OCI-LY3 (cell line): ENCODE measurements around the gene MLPH.

ENCODE experiments used
- EZH2phosphoT487 ChIP-seq: fragments of 200-600 bp; shearing (Covaris generic); IDR thresholded peaks from 2 replicates; pipeline ENCODE4 v1.6.1; 2018; ENCODE audit warnings: antibody characterized with exemption, mixed run types, low read depth
- TF ChIP-seq, protein P1 (sequence below): fragments of 200-600, 300-600 bp; sonication (generic); IDR thresholded peaks from 2 replicates; pipeline ENCODE4 v1.5.1; 2014; ENCODE audit warnings: antibody characterized with exemption, low read length, low read depth

DNA sequence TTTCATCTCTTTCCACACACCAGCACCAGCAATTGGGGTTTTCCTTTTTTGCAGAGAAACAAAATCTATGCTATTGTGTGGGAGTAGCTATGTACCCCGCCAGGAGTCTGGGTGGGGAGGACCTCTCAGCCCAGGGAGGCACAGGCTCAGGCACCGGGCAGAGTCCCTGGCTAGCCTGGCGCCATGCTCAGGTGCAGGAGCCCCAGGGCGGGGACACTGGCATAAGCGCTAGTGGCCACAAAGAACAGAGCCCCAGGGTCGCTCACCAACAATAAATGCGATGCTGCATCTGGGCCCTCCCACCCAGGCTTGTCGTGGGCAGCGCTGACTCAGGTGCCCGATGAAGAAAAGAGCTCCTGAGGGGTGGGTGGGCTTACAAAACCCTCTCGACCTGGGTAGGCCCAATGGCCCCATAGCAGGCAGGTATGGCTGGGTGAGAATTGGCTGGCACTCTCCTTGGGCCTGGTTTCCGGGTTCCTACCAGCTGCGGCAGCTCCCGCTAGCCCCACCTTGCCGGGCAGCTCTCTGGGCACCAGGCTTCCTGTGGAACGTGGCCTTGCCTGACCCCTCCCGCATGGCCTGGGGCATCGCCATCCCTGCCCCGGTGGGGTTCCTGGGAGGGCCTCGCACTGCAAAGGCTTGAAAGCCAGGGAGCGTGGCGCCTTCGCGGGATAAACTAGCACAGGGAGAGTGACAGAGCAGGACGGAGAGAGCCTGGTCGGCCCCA, 41.3 kb upstream of the MLPH start:
- TF ChIP-seq, protein P1, sequence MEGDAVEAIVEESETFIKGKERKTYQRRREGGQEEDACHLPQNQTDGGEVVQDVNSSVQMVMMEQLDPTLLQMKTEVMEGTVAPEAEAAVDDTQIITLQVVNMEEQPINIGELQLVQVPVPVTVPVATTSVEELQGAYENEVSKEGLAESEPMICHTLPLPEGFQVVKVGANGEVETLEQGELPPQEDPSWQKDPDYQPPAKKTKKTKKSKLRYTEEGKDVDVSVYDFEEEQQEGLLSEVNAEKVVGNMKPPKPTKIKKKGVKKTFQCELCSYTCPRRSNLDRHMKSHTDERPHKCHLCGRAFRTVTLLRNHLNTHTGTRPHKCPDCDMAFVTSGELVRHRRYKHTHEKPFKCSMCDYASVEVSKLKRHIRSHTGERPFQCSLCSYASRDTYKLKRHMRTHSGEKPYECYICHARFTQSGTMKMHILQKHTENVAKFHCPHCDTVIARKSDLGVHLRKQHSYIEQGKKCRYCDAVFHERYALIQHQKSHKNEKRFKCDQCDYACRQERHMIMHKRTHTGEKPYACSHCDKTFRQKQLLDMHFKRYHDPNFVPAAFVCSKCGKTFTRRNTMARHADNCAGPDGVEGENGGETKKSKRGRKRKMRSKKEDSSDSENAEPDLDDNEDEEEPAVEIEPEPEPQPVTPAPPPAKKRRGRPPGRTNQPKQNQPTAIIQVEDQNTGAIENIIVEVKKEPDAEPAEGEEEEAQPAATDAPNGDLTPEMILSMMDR: no peak
- no peak for TF ChIP-seq EZH2phosphoT487
